Naive thymus-derived CD4-positive, alpha-beta T cell (primary cell): ENCODE measurements around the gene HOXD11. TPM values are rescaled to one million over a fixed set of nuclear protein-coding genes. Genes with fewer than 3 reads are reported as not detected.
A peak's percentile ranks its signal among the peaks of the same experiment; 100 is the strongest.

ENCODE experiments used
- ATAC-seq: fragments of 150-1000 bp; cut with Tn5 transposase; 2 replicates; pipeline ENCODE4 v1.10.0; 2021; ENCODE audit warnings: mild to moderate bottlenecking, moderate library complexity
- CTCF ChIA-PET: fragments of 350-600 bp; sonication (Branson Sonifier 250); formaldehyde crosslinking; loops from one replicate; lab custom pipeline; 2021; ENCODE audit warnings: antibody characterized with exemption; lab: Charles Lee
- POLR2A ChIA-PET: fragments of 350-600 bp; sonication (Branson Sonifier 250); formaldehyde crosslinking; loops from one replicate; lab custom pipeline; 2021; ENCODE audit warnings: antibody characterized with exemption, inconsistent platforms; lab: Charles Lee
- DNase-seq, 9 donors: peaks; one replicate each; pipeline versions ENCODE4 v3.0.0 to v3.0.0-alpha.2; 2020 to 2022; ENCODE audit warnings: mixed read lengths in 1 of 9
- H3K27ac ChIP-seq: one replicate; pipeline ENCODE4 v1.7.0; 2013; ENCODE audit warnings: mild to moderate bottlenecking, low read depth, low read length, moderate library complexity
- H3K27me3 ChIP-seq, 2 donors: one replicate each; pipeline ENCODE4 v1.7.0; 2013; ENCODE audit warnings: low read length in 2 of 2, mild to moderate bottlenecking in 2 of 2, moderate library complexity in 2 of 2; ENCODE audit not compliant: control insufficient read depth in 2 of 2, insufficient read depth in 2 of 2
- H3K36me3 ChIP-seq, 3 experiments: 1 replicate in 2 of 3; 2 replicates in 1 of 3; pipeline ENCODE4 v1.7.0; 2013; ENCODE audit warnings: low read length in 3 of 3, mild to moderate bottlenecking in 3 of 3, moderate library complexity in 1 of 3; ENCODE audit not compliant: insufficient read depth in 3 of 3, control insufficient read depth in 2 of 3
- H3K4me1 ChIP-seq, 2 donors: one replicate each; pipeline ENCODE4 v1.7.0; 2013; ENCODE audit warnings: low read length in 2 of 2, mild to moderate bottlenecking in 2 of 2, moderate library complexity in 1 of 2; ENCODE audit not compliant: control insufficient read depth in 2 of 2, insufficient read depth in 2 of 2
- H3K4me3 ChIP-seq: 2 replicates; pipeline ENCODE4 v1.7.0; 2013; ENCODE audit warnings: mild to moderate bottlenecking, low read length
- H3K9me3 ChIP-seq, 3 experiments: 1 replicate in 2 of 3; 2 replicates in 1 of 3; pipeline ENCODE4 v1.7.0; 2013; ENCODE audit warnings: low read length in 3 of 3; ENCODE audit not compliant: control insufficient read depth in 2 of 3
- H3K27ac Mint-ChIP-seq, 9 donors: one replicate each; pipeline ENCODE4 v1.8.0; 2020 to 2022; ENCODE audit warnings: mixed read lengths in 9 of 9, mild to moderate bottlenecking in 8 of 9, moderate library complexity in 5 of 9, inconsistent platforms in 2 of 9
- H3K27me3 Mint-ChIP-seq, 5 donors: one replicate each; pipeline ENCODE4 v1.8.0; 2021 to 2022; ENCODE audit warnings: mixed read lengths in 5 of 5, mild to moderate bottlenecking in 1 of 5
- H3K36me3 Mint-ChIP-seq, 5 donors: one replicate each; pipeline ENCODE4 v1.8.0; 2020 to 2022; ENCODE audit warnings: mixed read lengths in 5 of 5, mild to moderate bottlenecking in 3 of 5, inconsistent platforms in 1 of 5
- H3K4me1 Mint-ChIP-seq, 7 donors: one replicate each; pipeline ENCODE4 v1.8.0; 2020 to 2022; ENCODE audit warnings: mixed read lengths in 7 of 7, mild to moderate bottlenecking in 3 of 7, inconsistent platforms in 1 of 7
- H3K4me3 Mint-ChIP-seq, 10 donors: one replicate each; pipeline ENCODE4 v1.8.0; 2020 to 2022; ENCODE audit warnings: mild to moderate bottlenecking in 10 of 10, mixed read lengths in 10 of 10, moderate library complexity in 6 of 10, inconsistent platforms in 2 of 10
- H3K9me3 Mint-ChIP-seq, 11 donors: one replicate each; pipeline ENCODE4 v1.8.0; 2020 to 2022; ENCODE audit warnings: mixed read lengths in 11 of 11, mild to moderate bottlenecking in 4 of 11, inconsistent platforms in 1 of 11, moderate library complexity in 1 of 11
- intact Hi-C, 2 donors: fragments of 100-400 bp; cut with micrococcal nuclease; formaldehyde crosslinking; loops; one replicate each; pipeline ENCODE4 v1.15.1; 2023
- polyA plus RNA-seq, 2 donors: library from polyadenylated mRNA; unstranded; fragments of 300-500 nt; fragmentation: Illumina TruSeq; gene quantifications; one replicate each; pipeline ENCODE4 v1.2.3, GENCODE V29; 2021
- total RNA-seq, 6 experiments: library from RNA in 5 of 6; stranded (reverse) in 5 of 6; gene quantifications; 1 replicate in 5 of 6; 2 replicates in 1 of 6; pipeline ENCODE4 v1.2.3 and lab custom pipeline; 2021 to 2026

Gene HOXD11
- total and polyA plus RNA-seq, 7 experiments from 2014 or later, result not detected

- peaks cover 0 to 34% (median 15%) of the 10 kb centered on the region in 11 donors for H3K9me3 Mint-ChIP-seq
- ATAC-seq (no peak), DNase-seq (no peak)
- H3K27ac Mint-ChIP-seq, result no peak overlapping the region
- peaks cover 0 to 7% (median 0%) of the 10 kb centered on the region in 3 experiments for H3K9me3 ChIP-seq
- H3K4me3 ChIP-seq, result no peak overlapping the region
- intact Hi-C loops, result no loop called here
- no peaks in the 10 kb centered on the region for H3K36me3 ChIP-seq
- H3K4me1 Mint-ChIP-seq, result peaks cover 0 to 17% (median 13%) of the 10 kb centered on the region in 7 donors
- H3K4me3 Mint-ChIP-seq, result peak overlapping the region in 1 of 10 donors; percentile 30
- H3K27me3 ChIP-seq, result peaks cover 26 to 44% of the 10 kb centered on the region in 2 donors
- peaks cover 85 to 94% (median 90%) of the 10 kb centered on the region in 5 donors for H3K27me3 Mint-ChIP-seq
- H3K36me3 Mint-ChIP-seq, result peaks cover 0 to 7% (median 2%) of the 10 kb centered on the region in 5 donors
- no peak overlapping the region for H3K27ac ChIP-seq
- no peaks in the 10 kb centered on the region for H3K4me1 ChIP-seq
- ChIA-PET CTCF (no interaction called here), POLR2A (interaction anchor here (0.6 kb wide), 1 partner anchor 25 kb away, joined by 4 read pairs; no protein-coding TSS in a partner anchor)
Measured at GRCh38 chr2:176071330-176072291, 35.5 kb upstream of the HOXD11 start.

GRCh38 chr2:176072292-176072669 lies 34.8 kb upstream of the HOXD11 start:
- intact Hi-C loops, result no loop called here
- POLR2A ChIA-PET, result no interaction called here
- Mint-ChIP-seq H3K27ac (no peak overlapping the region), H3K9me3 (peaks cover 0 to 35% (median 16%) of the 10 kb centered on the region in 11 donors), H3K36me3 (peaks cover 0 to 9% (median 2%) of the 10 kb centered on the region in 5 donors), H3K27me3 (peaks cover 91 to 96% (median 91%) of the 10 kb centered on the region in 5 donors), H3K4me1 (peaks cover 0 to 17% (median 12%) of the 10 kb centered on the region in 7 donors), H3K4me3 (peak overlapping the region in 1 of 10 donors; percentile 30)
- Histone ChIP-seq H3K36me3 (no peaks in the 10 kb centered on the region), H3K27ac (no peak overlapping the region), H3K27me3 (peaks cover 28 to 48% of the 10 kb centered on the region in 2 donors), H3K4me3 (no peak overlapping the region), H3K4me1 (no peaks in the 10 kb centered on the region), H3K9me3 (peaks cover 0 to 7% (median 0%) of the 10 kb centered on the region in 3 experiments)
- ATAC-seq, result no peak
- CTCF ChIA-PET, result no interaction called here
- no peak for DNase-seq

DNA sequence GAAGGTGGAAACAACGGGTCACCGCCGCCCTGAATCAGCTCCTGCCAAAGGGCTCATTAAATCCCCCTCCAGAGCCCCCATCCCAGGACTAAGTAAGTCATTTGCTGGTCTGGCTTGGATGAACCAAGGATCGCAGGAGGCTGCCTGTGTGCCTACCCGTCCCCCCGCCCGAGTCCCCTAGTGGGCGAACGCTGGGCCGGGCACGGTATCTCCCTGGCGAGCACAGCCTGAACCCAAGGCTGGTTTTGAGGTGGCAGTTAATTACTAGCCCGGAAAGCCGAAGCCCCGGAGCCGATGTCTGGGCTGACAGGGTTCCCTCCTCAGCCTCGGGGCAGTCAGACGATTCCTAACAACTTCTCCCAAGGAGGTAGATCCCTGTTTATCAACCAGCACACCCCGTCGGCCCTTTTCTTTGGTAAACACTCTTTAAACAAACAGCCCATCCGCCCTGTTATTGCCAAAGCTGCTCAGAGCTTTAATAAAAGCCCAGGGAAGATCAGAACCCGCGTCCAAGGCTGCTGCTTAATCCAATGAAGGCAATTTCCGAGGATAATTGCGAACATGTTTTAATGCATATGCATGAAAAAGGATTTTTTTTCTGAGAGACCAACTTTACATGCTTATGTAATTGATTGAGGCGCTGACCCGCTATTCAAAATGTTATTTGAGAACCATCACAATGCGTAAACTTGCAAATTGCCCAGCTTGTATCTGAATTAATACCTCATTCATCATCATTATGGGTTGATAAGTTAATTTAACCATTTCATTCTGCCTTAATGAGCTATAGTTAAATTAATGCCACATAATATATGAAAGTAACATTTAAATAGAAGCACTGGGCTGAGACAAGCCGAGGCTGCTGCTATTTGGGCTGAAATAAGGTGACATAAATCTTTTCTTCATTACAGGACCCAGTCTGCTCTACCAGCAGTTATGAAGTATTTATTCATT lies 33.9 kb upstream of the HOXD11 start:
- POLR2A ChIA-PET, result no interaction called here
- no peak overlapping the region for H3K4me3 ChIP-seq
- H3K36me3 ChIP-seq, result no peaks in the 10 kb centered on the region
- peaks cover 0 to 7% (median 0%) of the 10 kb centered on the region in 3 experiments for H3K9me3 ChIP-seq
- intact Hi-C loops, result no loop called here
- H3K4me1 ChIP-seq, result no peaks in the 10 kb centered on the region
- H3K27me3 ChIP-seq, result peaks cover 30 to 54% of the 10 kb centered on the region in 2 donors
- H3K4me3 Mint-ChIP-seq, result no peak overlapping the region
- H3K36me3 Mint-ChIP-seq, result peaks cover 0 to 9% (median 2%) of the 10 kb centered on the region in 5 donors
- peaks cover 86 to 95% (median 87%) of the 10 kb centered on the region in 5 donors for H3K27me3 Mint-ChIP-seq
- H3K4me1 Mint-ChIP-seq, result peaks cover 0 to 11% (median 9%) of the 10 kb centered on the region in 7 donors
- CTCF ChIA-PET, result interaction anchor here (1.2 kb wide), 1 partner anchor 578 kb away, joined by 3 read pairs; no protein-coding TSS in a partner anchor
- ATAC-seq, result no peak
- H3K27ac ChIP-seq, result no peak overlapping the region
- no peak for DNase-seq
- H3K9me3 Mint-ChIP-seq, result peaks cover under 1 to 37% (median 17%) of the 10 kb centered on the region in 11 donors
- H3K27ac Mint-ChIP-seq, result no peak overlapping the region

DNA sequence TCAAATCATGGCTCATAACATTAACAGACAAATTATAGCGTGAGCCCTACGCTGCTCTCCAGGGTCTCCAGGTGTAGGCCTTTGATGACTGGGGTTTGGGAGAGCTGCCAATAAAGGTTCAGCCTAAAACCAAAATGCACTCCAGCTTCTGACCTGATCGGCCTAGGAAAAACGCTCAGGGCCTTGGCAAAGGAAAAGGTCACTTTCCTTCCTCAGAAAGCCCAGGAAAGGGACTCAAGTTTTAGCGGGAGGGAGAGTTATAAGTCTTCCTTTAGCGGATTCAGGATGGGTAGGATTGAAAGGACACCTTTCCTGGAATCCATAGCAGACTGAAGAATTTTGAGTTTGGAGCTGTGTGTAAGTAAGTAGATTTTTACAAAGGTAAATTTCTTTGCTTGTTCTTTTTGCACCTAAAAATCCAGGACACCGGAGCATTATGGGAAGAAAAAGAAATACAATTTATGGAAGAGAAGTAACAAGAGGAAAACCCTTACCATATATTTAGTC lies 32.1 kb upstream of the HOXD11 start:
- no peak for DNase-seq
- CTCF ChIA-PET, result no interaction called here
- intact Hi-C loops, result loop anchor here (5.0 kb wide), 3 partner anchors 37 to 1738 kb away; no protein-coding TSS in a partner anchor

GRCh38 chr2:176075481-176075880 lies 31.6 kb upstream of the HOXD11 start:
- Histone ChIP-seq H3K4me1 (peaks cover 0 to 7% of the 10 kb centered on the region in 2 donors), H3K27me3 (peaks cover 35 to 69% of the 10 kb centered on the region in 2 donors), H3K27ac (no peak overlapping the region), H3K4me3 (no peak overlapping the region), H3K9me3 (peaks cover 0 to 19% (median 0%) of the 10 kb centered on the region in 3 experiments), H3K36me3 (no peaks in the 10 kb centered on the region)
- CTCF ChIA-PET, result interaction anchor here (0.5 kb wide), 1 partner anchor 701 kb away, joined by 3 read pairs; no protein-coding TSS in a partner anchor
- Mint-ChIP-seq H3K4me1 (peaks cover 0 to 16% (median 13%) of the 10 kb centered on the region in 7 donors), H3K9me3 (peaks cover 6 to 48% (median 28%) of the 10 kb centered on the region in 11 donors), H3K27ac (peak overlapping the region in 3 of 9 donors; percentile 26 to 64 (median 38)), H3K4me3 (no peak overlapping the region), H3K36me3 (peaks cover 0 to 20% (median 5%) of the 10 kb centered on the region in 5 donors), H3K27me3 (peaks cover 79 to 88% (median 81%) of the 10 kb centered on the region in 5 donors)
- intact Hi-C loops, result loop anchor here (5.0 kb wide), 3 partner anchors 37 to 1738 kb away; no protein-coding TSS in a partner anchor
- POLR2A ChIA-PET, result no interaction called here
- no peak for DNase-seq
- ATAC-seq, result no peak

More for the DNA sequence above, 32.1 kb upstream of the HOXD11 start:
- no peak overlapping the region for H3K4me3 ChIP-seq
- peaks cover 35 to 70% of the 10 kb centered on the region in 2 donors for H3K27me3 ChIP-seq
- H3K27ac Mint-ChIP-seq, result peak overlapping the region in 1 of 9 donors; percentile 38
- peaks cover 0 to 7% of the 10 kb centered on the region in 2 donors for H3K4me1 ChIP-seq
- no peak overlapping the region for H3K27ac ChIP-seq
- no peak for ATAC-seq
- H3K9me3 ChIP-seq, result peaks cover 0 to 19% (median 0%) of the 10 kb centered on the region in 3 experiments
- no peak overlapping the region for H3K4me3 Mint-ChIP-seq
- H3K4me1 Mint-ChIP-seq, result peaks cover 0 to 16% (median 13%) of the 10 kb centered on the region in 7 donors
- peaks cover 6 to 48% (median 28%) of the 10 kb centered on the region in 11 donors for H3K9me3 Mint-ChIP-seq
- H3K36me3 Mint-ChIP-seq, result peaks cover 0 to 20% (median 5%) of the 10 kb centered on the region in 5 donors
- POLR2A ChIA-PET, result no interaction called here
- H3K36me3 ChIP-seq, result no peaks in the 10 kb centered on the region
- peaks cover 84 to 93% (median 85%) of the 10 kb centered on the region in 5 donors for H3K27me3 Mint-ChIP-seq
